ENCODE measurements around the gene OPN1SW. TPM values are rescaled to one million over a fixed set of nuclear protein-coding genes. Genes with fewer than 3 reads are reported as not detected.

OPN1SW gene
- total RNA-seq, 1 donor, result not detected

- peak; percentile 38 for DNase-seq (ENCODE audit: low read depth)
- TF ChIP-seq CTCF (IDR thresholded peaks at IDR 0.05; ENCODE audit: insufficient read depth, low read depth, low read length), result no peak
- H3K4me3 ChIP-seq (ENCODE audit: low read depth, low read length), result no peak overlapping the region
Measured at GRCh38 chr7:128728598-128728997, 47.0 kb downstream of the OPN1SW start.

DNA sequence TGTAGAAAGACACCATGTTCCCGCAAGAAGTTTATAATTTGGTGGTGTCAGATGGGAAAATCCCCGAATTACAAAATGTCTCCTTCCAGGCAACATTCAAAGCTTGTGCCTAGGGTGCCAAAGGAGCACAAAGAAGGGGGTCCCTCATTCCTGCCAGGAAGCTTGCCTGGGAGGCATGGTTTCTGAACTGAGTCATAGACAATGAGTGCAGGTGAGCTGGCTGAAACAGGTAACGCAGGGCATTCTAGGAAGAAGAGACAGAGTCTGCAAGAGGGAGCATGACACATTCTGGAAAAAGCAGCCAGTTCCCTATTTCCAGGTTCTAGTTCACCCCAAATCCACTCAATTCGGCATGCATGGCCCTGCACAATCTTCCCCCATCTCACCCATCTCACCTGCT lies 48.4 kb downstream of the OPN1SW start:
- DNase-seq (ENCODE audit: low read depth), result no peak
- no peak for TF ChIP-seq CTCF (IDR thresholded peaks at IDR 0.05; ENCODE audit: insufficient read depth, low read depth, low read length)
- H3K4me3 ChIP-seq (ENCODE audit: low read depth, low read length), result no peak overlapping the region

GRCh38 chr7:128726737-128727072 lies 48.9 kb downstream of the OPN1SW start:
- no peak for TF ChIP-seq CTCF (IDR thresholded peaks at IDR 0.05; ENCODE audit: insufficient read depth, low read depth, low read length)
- no peak overlapping the region for H3K4me3 ChIP-seq (ENCODE audit: low read depth, low read length)
- DNase-seq (ENCODE audit: low read depth), result no peak

DNA sequence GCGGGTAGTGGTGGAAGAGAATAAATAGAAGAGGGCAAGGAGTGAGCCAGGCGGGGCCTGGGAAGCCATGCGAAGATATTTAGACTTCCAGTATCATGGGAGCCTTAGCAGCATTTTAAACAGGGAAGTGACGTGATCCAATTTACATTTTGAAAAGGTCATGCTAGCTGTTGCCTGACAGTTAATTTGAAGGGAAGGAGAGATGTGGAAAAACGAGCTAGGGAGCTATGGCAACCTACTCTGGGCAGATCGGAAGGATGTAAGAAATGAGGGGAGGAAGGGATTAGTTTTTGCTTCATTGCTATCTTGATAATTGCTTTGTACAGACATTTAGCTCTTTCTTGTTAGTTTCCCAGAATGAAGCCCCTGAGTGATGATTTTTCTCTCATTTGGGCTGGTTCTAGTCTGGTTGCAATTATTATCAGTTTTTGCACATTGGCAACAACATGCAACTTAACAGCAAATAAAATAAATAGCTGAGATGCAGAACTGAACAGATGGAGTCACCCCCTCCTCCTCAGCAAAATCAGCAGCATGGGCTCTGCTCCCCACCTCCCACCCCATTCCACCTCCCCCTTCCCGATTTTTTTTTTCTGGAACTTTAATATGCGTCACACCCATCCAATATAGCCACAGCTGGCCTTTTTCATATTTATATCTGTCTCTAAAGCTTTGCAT lies 49.4 kb downstream of the OPN1SW start:
- no peak for DNase-seq (ENCODE audit: low read depth)
- no peak overlapping the region for H3K4me3 ChIP-seq (ENCODE audit: low read depth, low read length)
- no peak for TF ChIP-seq CTCF (IDR thresholded peaks at IDR 0.05; ENCODE audit: insufficient read depth, low read depth, low read length)

DNA sequence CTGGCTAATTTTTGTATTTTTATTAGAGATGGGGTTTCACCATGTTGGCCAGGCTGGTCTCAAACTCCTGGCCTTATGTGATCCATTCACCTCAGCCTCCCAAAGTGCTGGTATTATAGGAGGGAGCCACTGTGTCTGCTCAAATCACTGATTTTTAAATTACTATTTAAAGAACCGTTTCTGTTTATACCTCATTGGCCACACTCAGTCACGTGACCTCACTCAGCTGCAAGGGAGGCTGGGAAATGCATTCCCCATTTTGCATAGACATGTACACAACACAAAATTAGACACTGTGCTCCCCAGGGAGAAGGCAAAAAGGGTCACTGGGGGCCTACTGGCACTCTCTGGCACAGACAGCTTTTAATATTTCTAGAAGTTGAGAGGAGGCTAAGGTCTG lies 50.1 kb downstream of the OPN1SW start:
- no peak overlapping the region for H3K4me3 ChIP-seq (ENCODE audit: low read depth, low read length)
- no peak for TF ChIP-seq CTCF (IDR thresholded peaks at IDR 0.05; ENCODE audit: insufficient read depth, low read depth, low read length)
- no peak for DNase-seq (ENCODE audit: low read depth)

GRCh38 chr7:128724743-128725142 lies 50.9 kb downstream of the OPN1SW start:
- TF ChIP-seq CTCF (IDR thresholded peaks at IDR 0.05; ENCODE audit: insufficient read depth, low read depth, low read length), result no peak
- H3K4me3 ChIP-seq (ENCODE audit: low read depth, low read length), result no peak overlapping the region
- no peak for DNase-seq (ENCODE audit: low read depth)

Small RNA genes lying within 50 kb of the gene (small RNA-seq; reads per million reads assigned to genes)
- not detected for gene RN7SL81P

Other genes with a start within 250 kb of the OPN1SW start
- 0.64 and 2.6 TPM in 2 replicates for gene GARIN1A, start 103.5 kb downstream of the OPN1SW start, total RNA-seq
- gene CALU, start 36.4 kb downstream of the OPN1SW start, total RNA-seq, result 689 and 855 TPM in 2 replicates
- gene CCDC136, start 16.2 kb upstream of the OPN1SW start, total RNA-seq, result 9.9 and 10.6 TPM in 2 replicates
- 185 and 202 TPM in 2 replicates for gene FLNC, start 54.6 kb upstream of the OPN1SW start, total RNA-seq
- gene ATP6V1F, start 87.1 kb upstream of the OPN1SW start, total RNA-seq, result 73.1 and 82.5 TPM in 2 replicates
- under 0.01 TPM in 1 of 2 replicates, not detected in the other for gene KCP, start 134.9 kb upstream of the OPN1SW start, total RNA-seq
- gene IRF5, start 162.1 kb upstream of the OPN1SW start, total RNA-seq, result under 0.01 TPM in 1 of 2 replicates, not detected in the other

Data from fibroblast of villous mesenchyme (primary cell).